Measurements from ENCODE around the gene LYPLA2.
"Not testable (repeated sequence)": the region's sequence is repeated elsewhere in the genome, so short reads cannot be mapped to it uniquely, and the experiment has no call there.

Gene LYPLA2

GRCh38 chr1:23779826-23780371 lies 11.0 kb upstream of the LYPLA2 start:
- no peak for TF ChIP-seq CTCF (IDR thresholded peaks at IDR 0.05; ENCODE audit: low read depth, low read length)
- H3K4me3 ChIP-seq (ENCODE audit: low read depth, low read length), result no peak overlapping the region

DNA sequence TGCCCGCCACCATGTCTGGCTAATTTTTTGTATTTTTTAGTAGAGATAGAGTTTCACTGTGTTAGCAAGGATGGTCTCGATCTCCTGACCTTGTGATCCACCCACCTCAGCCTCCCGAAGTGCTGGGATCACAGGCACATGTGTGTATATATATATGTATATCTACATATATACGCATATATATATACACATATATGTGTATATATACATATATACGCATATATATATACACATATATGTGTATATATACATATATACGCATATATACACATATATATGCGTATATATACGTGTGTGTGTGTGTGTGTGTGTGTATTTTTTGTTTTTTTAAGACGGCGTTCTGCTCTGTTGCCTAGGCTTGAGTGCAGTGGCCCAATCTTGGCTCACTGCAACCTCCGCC lies 7.8 kb upstream of the LYPLA2 start:
- not testable (repeated sequence) for H3K4me3 ChIP-seq (ENCODE audit: low read depth, low read length)

DNA sequence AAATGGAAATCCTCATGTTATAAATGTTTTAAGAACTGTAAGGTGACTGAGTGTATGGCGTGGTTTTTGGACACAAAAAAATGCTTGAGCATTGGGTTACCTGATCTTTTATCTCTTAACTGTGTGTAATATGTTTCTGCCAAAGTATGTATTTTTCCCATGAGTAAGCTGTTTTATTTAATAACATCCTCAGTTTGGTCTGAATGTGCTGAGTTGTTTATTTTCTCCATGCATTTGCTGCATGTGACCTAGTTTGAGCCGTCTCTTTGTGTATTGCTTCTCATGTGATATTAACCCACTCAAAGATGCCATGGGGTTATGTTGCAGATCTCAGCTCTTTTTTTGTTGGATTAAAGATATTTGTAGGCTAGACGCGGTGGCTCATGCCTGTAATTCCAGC lies 6.1 kb upstream of the LYPLA2 start:
- H3K4me3 ChIP-seq (ENCODE audit: low read depth, low read length), result no peak overlapping the region
- TF ChIP-seq CTCF (IDR thresholded peaks at IDR 0.05; ENCODE audit: low read depth, low read length), result no peak

DNA sequence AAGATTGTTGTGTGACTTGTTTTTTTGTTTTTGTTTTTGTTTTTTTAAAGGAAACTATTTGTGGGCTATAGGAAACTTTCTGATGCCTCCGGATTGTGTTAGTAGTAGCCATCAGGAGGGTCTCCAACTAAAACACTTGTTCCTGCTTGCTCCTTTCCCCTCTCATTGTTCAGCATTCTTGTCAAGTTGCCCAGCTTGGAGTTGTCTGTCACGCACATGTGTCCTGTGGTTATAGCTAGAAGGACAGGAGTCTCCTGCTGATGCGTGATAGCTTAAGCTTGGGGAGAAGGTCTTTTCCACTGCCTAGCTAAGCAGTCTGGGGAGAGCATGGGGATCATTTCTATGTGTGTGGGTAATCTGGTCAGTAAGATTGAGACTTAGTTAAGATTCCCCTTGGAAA lies 3.2 kb upstream of the LYPLA2 start:
- no peak for TF ChIP-seq CTCF (IDR thresholded peaks at IDR 0.05; ENCODE audit: low read depth, low read length)
- no peak overlapping the region for H3K4me3 ChIP-seq (ENCODE audit: low read depth, low read length)

GRCh38 chr1:23788695-23789094 lies 2.2 kb upstream of the LYPLA2 start:
- no peak for TF ChIP-seq CTCF (IDR thresholded peaks at IDR 0.05; ENCODE audit: low read depth, low read length)

DNA sequence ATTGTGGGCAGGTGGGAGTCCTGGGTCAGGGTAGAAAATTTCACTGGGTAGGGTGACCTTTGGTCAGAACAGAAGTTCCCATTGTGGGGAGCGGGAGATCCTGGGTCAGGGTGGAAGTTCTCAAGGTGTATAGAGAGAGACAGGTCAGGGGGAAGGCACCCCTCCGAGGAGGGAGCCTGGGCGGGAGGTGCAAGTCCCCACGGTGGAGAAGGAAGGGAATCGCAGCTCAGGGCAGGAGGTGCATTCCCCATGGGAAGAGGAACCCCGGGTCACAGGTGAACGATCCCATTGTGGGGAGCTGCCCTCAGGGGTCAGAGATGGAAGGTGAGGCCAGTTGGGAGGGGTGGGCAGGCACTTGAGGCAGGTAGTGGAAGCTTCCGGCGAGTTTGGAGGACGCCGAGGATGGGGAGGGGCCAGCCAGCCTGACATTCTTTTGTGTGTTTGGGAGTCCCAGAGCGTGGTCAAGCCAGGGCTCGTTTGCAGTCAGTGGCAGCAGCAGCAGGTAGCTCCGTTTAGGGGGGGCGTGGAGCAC lies 637 bp downstream of the LYPLA2 start:
- no peak for TF ChIP-seq CTCF (IDR thresholded peaks at IDR 0.05; ENCODE audit: low read depth, low read length)
- peak overlapping the region; percentile 97 for H3K4me3 ChIP-seq (ENCODE audit: low read depth, low read length)

More at GRCh38 chr1:23788695-23789094, 2.2 kb upstream of the LYPLA2 start:
- no peak overlapping the region for H3K4me3 ChIP-seq (ENCODE audit: low read depth, low read length)

DNA sequence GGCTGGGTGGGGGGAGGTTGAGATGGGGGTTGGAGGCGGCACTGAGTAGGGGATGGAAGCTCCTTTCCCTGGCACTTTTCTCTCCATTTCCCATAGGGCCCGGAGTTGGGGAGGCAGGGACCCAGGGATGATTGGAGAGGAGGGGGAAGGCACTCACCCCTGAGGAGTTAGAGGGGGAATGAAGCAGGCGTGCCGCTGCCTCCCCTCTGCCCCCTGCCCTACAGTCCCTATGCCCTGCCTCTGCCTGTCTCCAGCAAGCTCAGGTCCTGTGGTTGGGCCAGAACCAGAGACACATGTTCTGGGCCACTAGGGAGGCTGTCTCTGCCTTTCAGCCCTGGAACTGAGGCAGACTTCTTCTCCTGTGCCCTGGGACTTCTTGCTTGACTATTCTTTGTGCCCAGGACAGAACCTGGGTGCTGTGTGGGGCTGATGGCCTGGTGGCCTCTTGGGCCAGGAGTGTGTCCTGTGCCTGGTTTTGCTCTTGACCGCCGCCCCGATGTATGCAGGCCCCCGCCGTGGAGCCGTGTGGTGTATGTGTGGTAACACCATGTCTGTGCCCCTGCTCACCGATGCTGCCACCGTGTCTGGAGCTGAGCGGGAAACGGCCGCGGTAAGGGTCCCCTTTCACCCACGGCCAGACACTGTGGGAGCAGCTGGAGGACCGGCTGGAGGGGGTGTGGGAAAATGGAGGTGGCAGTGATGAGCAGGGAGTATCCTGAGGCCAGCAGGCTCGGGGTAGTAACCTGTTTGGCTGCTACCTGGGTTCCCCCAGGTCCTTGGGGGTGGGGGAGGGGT lies 1.4 kb downstream of the LYPLA2 start:
- no peak for TF ChIP-seq CTCF (IDR thresholded peaks at IDR 0.05; ENCODE audit: low read depth, low read length)
- H3K4me3 ChIP-seq (ENCODE audit: low read depth, low read length), result peak overlapping the region; percentile 97
